Hepatocyte (in vitro differentiated cells): ENCODE measurements around the gene MAP3K20.
"Not testable (repeated sequence)": the region's sequence is repeated elsewhere in the genome, so short reads cannot be mapped to it uniquely, and the experiment has no call there.

ENCODE experiments used
- EZH2 ChIP-seq: fragments of 200-600 bp; sonication (generic); IDR thresholded peaks from 2 replicates; pipeline ENCODE4 v1.6.1; 2016; ENCODE audit warnings: antibody characterized with exemption, mild to moderate bottlenecking, borderline replicate concordance
- EZH2phosphoT487 ChIP-seq: fragments of 200-600 bp; sonication (generic); IDR thresholded peaks from one replicate; pipeline ENCODE4 v1.6.1; 2018; ENCODE audit warnings: antibody characterized with exemption, mild to moderate bottlenecking, low read depth, moderate library complexity; ENCODE audit not compliant: unreplicated experiment, severe bottlenecking
- TF ChIP-seq, protein P1 (sequence below): fragments of 200-600 bp; sonication (generic); IDR thresholded peaks from 2 replicates; pipeline ENCODE4 v1.5.1; 2016; ENCODE audit warnings: antibody characterized with exemption, mild to moderate bottlenecking; ENCODE audit not compliant: poor library complexity

DNA sequence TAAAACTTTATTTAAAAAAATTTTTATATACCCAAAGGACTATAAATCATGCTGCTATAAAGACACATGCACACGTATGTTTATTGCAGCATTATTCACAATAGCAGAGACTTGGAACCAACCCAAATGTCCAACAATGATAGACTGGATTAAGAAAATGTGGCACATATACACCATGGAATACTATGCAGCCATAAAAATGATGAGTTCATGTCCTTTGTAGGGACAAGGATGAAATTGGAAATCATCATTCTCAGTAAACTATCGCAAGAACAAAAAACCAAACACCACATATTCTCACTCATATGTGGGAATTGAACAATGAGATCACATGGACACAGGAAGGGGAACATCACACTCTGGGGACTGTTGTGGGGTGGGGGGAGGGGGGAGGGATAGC lies 18.0 kb downstream of the MAP3K20 start:
- TF ChIP-seq, protein P1, sequence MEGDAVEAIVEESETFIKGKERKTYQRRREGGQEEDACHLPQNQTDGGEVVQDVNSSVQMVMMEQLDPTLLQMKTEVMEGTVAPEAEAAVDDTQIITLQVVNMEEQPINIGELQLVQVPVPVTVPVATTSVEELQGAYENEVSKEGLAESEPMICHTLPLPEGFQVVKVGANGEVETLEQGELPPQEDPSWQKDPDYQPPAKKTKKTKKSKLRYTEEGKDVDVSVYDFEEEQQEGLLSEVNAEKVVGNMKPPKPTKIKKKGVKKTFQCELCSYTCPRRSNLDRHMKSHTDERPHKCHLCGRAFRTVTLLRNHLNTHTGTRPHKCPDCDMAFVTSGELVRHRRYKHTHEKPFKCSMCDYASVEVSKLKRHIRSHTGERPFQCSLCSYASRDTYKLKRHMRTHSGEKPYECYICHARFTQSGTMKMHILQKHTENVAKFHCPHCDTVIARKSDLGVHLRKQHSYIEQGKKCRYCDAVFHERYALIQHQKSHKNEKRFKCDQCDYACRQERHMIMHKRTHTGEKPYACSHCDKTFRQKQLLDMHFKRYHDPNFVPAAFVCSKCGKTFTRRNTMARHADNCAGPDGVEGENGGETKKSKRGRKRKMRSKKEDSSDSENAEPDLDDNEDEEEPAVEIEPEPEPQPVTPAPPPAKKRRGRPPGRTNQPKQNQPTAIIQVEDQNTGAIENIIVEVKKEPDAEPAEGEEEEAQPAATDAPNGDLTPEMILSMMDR = not testable (repeated sequence)
- not testable (repeated sequence) for TF ChIP-seq EZH2, EZH2phosphoT487
